ENCODE results near the gene PIK3IP1. TPM values are rescaled to one million over a fixed set of nuclear protein-coding genes. Genes with fewer than 3 reads are reported as not detected.

PIK3IP1 gene
- total and polyA plus RNA-seq, 9 of the 15 experiments (the other 6 are each of a cell fraction or from before 2014, with no cell fraction given): 0.11 to 1.3 (median 0.77) TPM

DNA sequence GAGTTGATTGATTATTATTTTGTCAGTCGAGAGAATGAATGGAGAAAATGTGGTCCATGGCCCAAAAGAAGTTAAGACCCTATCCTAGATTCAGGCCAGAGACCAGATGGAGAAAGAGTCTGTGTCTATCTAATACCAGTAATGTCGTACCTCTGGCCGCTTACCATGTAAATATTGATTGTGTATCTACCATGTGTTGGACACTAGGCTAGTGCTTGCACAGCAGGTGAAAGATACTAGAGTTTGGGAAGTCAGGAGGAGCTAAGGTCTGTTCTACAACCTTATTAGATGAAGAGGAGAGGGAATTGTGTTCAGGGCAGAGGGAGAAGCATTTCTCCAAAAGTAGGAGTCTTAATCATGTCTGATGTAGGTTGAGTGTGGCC lies 31.8 kb downstream of the PIK3IP1 start (continued):
- no peak for TF ChIP-seq TBL1XR1 (IDR thresholded peaks at IDR 0.05; ENCODE audit: low read length in 2 of 2)

DNA sequence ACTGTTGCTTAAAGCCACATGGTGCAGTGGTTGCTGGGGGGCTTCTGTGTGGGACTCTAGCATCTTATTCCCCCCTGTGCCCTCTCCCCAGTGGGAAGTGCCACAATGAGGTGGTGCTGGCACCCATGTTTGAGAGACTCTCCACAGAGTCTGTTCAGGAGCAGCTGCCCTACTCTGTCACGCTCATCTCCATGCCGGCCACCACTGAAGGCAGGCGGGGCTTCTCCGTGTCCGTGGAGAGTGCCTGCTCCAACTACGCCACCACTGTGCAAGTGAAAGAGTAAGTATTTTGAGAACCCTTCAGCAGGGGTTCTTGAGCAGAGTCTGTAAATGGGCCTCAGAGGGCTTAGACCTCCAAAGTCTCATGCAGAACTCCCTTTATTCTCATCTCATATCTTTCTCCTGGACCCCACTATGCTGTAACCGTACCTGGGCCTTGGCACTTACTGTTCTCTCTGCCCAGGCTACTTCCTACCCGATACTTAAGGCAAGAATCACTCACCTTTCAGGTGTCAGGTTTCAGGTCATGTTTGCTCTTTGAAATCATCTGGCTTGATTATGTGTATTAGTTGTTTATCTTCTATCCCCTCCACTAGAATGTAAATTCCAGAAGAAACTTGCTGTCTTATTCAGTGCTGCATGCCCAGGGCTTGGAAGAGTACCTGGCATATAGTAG lies 32.4 kb downstream of the PIK3IP1 start:
- ATAC-seq (no peak), DNase-seq (ENCODE audit: extremely low read depth in 1 of 4, low spot score in 3 of 4) (no peak), FAIRE-seq (no peak)
- Histone ChIP-seq H3K36me3 (ENCODE audit: control insufficient read depth, insufficient read depth, low read length) (peaks cover 17% of the 10 kb centered on the region; the same call in 1 of the 3 replicates), H3K4me1 (replicated peaks in 1 of 2; ENCODE audit: control insufficient read depth in 2 of 2, insufficient read depth in 2 of 2, low read length in 2 of 2) (no peaks in the 10 kb centered on the region), H3K4me2 (ENCODE audit: insufficient read depth, low read length) (no peak overlapping the region), H3K27ac (ENCODE audit: extremely low read depth, low read depth, low read length) (no peak overlapping the region), H3K9me1 (ENCODE audit: control insufficient read depth, insufficient read depth, low read length) (peaks cover 4% of the 10 kb centered on the region), H3K9me3 (replicated peaks; ENCODE audit: control insufficient read depth, insufficient read depth, low read depth, low read length) (no peaks in the 10 kb centered on the region), H3K9ac (ENCODE audit: insufficient read depth in 1 of 2, low read depth in 2 of 2, low read length in 2 of 2) (no peak overlapping the region), H3K27me3 (ENCODE audit: control insufficient read depth in 2 of 2, insufficient read depth in 2 of 2, low read length in 2 of 2) (no peaks in the 10 kb centered on the region), H4K20me1 (replicated peaks; ENCODE audit: control insufficient read depth, insufficient read depth, low read length) (no peaks in the 10 kb centered on the region), H2AFZ (ENCODE audit: low read depth, low read length) (no peak overlapping the region), H3K79me2 (ENCODE audit: control insufficient read depth, insufficient read depth, low read length) (no peaks in the 10 kb centered on the region), H3K4me3 (no peak overlapping the region)
- TF ChIP-seq DNMT1 (IDR thresholded peaks at IDR 0.05) (no peak), NR3C1 (CRISPR knock-in tag; IDR thresholded peaks at IDR 0.05) (no peak)
- TF ChIP-seq, protein P1, sequence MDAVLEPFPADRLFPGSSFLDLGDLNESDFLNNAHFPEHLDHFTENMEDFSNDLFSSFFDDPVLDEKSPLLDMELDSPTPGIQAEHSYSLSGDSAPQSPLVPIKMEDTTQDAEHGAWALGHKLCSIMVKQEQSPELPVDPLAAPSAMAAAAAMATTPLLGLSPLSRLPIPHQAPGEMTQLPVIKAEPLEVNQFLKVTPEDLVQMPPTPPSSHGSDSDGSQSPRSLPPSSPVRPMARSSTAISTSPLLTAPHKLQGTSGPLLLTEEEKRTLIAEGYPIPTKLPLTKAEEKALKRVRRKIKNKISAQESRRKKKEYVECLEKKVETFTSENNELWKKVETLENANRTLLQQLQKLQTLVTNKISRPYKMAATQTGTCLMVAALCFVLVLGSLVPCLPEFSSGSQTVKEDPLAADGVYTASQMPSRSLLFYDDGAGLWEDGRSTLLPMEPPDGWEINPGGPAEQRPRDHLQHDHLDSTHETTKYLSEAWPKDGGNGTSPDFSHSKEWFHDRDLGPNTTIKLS (IDR thresholded peaks at IDR 0.05; ENCODE audit: borderline replicate concordance, low read depth): no peak
- TF ChIP-seq, protein P2, sequence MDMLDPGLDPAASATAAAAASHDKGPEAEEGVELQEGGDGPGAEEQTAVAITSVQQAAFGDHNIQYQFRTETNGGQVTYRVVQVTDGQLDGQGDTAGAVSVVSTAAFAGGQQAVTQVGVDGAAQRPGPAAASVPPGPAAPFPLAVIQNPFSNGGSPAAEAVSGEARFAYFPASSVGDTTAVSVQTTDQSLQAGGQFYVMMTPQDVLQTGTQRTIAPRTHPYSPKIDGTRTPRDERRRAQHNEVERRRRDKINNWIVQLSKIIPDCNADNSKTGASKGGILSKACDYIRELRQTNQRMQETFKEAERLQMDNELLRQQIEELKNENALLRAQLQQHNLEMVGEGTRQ (CRISPR knock-in tag; IDR thresholded peaks at IDR 0.05): no peak
- intact Hi-C loops (cut with micrococcal nuclease): no loop called here
- in situ Hi-C loops (cut with MboI): no loop called here
- CTCF ChIA-PET (ENCODE audit: low intra/inter-chr PET ratio): no interaction called here
- POLR2A ChIA-PET: no interaction called here
- no TSS peak for BruUV-seq (replicated peaks)
- WGBS (ENCODE audit: insufficient coverage, low coverage, missing lambda C conversion rate): 84% methylated on average over 7 of the region's 8 CpGs
